Ishikawa (cell line): ENCODE data around the gene LAIR1.

Experiments
- CEBPB ChIP-seq: IDR thresholded peaks from 2 replicates; pipeline ENCODE4 v1.6.1; 2012
- CREB1 ChIP-seq: IDR thresholded peaks from 2 replicates; pipeline ENCODE4 v1.6.1; 2012; ENCODE audit warnings: low read depth
- EGR1 ChIP-seq: IDR thresholded peaks from 2 replicates; pipeline ENCODE4 v1.6.1; 2012
- EP300 ChIP-seq: IDR thresholded peaks from 2 replicates; pipeline ENCODE4 v1.6.1; 2012; ENCODE audit warnings: borderline replicate concordance
- FOXM1 ChIP-seq: IDR thresholded peaks from 2 replicates; pipeline ENCODE4 v1.6.1; 2012; ENCODE audit warnings: low read depth, borderline replicate concordance
- NFIC ChIP-seq: IDR thresholded peaks from 2 replicates; pipeline ENCODE4 v1.6.1; 2012
- RAD21 ChIP-seq: IDR thresholded peaks from 2 replicates; pipeline ENCODE4 v1.6.1; 2012; ENCODE audit warnings: low read depth
- TAF1 ChIP-seq: IDR thresholded peaks from 2 replicates; pipeline ENCODE4 v1.6.1; 2012; ENCODE audit warnings: low read depth, mild to moderate bottlenecking
- TCF12 ChIP-seq: IDR thresholded peaks from 2 replicates; pipeline ENCODE4 v1.6.1; 2012; ENCODE audit warnings: low read depth
- TEAD4 ChIP-seq: IDR thresholded peaks from 2 replicates; pipeline ENCODE4 v1.6.1; 2012
- YY1 ChIP-seq: IDR thresholded peaks from 2 replicates; pipeline ENCODE4 v1.6.1; 2012; ENCODE audit warnings: low read depth
- ZBTB7A ChIP-seq: IDR thresholded peaks from 2 replicates; pipeline ENCODE4 v1.6.1; 2012; ENCODE audit warnings: low read depth
- TF ChIP-seq, protein P1 (sequence below): IDR thresholded peaks from 2 replicates; pipeline ENCODE4 v1.6.1; 2012
- TF ChIP-seq, protein P2 (sequence below): IDR thresholded peaks from 2 replicates; pipeline ENCODE4 v1.6.1; 2012
- TF ChIP-seq, protein P3 (sequence below): IDR thresholded peaks from 2 replicates; pipeline ENCODE4 v1.6.1; 2012; ENCODE audit warnings: low read depth, mild to moderate bottlenecking

LAIR1 gene, protein sequence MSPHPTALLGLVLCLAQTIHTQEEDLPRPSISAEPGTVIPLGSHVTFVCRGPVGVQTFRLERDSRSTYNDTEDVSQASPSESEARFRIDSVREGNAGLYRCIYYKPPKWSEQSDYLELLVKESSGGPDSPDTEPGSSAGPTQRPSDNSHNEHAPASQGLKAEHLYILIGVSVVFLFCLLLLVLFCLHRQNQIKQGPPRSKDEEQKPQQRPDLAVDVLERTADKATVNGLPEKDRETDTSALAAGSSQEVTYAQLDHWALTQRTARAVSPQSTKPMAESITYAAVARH

DNA sequence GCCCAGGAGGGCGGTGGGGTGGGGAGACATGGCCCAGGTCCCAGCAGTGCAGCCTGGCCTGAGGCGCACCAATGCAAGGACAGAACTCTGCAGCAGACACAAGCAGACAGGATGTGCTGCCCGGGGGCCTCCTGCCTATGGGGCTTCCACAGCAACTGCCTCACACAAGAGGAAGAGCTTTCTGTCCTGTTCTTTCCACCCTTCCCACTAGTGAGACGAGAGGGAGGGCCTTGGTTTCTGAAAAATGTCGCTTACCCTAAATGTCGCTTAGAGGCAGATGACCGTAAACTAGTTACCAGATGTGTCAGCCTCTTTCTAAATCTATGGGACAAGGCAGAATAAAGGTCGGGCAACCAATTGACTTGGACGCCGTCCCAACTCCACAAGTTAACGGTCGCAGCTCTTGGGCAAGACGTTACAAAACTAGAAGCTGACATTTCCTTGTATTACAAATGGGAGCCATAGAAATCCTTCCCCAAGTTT, at the start of gene LAIR1:
LAIR1 (minus strand) TSS at position 157 of the 483 bp plus-strand sequence; CDS start at position 30, 127 bp downstream.
- no peak for TF ChIP-seq TAF1
- TF ChIP-seq, protein P1, sequence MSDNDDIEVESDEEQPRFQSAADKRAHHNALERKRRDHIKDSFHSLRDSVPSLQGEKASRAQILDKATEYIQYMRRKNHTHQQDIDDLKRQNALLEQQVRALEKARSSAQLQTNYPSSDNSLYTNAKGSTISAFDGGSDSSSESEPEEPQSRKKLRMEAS = no peak
- TF ChIP-seq CEBPB = no peak
- TF ChIP-seq RAD21 = no peak
- TF ChIP-seq, protein P2, sequence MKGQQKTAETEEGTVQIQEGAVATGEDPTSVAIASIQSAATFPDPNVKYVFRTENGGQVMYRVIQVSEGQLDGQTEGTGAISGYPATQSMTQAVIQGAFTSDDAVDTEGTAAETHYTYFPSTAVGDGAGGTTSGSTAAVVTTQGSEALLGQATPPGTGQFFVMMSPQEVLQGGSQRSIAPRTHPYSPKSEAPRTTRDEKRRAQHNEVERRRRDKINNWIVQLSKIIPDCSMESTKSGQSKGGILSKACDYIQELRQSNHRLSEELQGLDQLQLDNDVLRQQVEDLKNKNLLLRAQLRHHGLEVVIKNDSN = no peak
- TF ChIP-seq EP300 = no peak
- no peak for TF ChIP-seq YY1
- TF ChIP-seq FOXM1 = no peak

DNA sequence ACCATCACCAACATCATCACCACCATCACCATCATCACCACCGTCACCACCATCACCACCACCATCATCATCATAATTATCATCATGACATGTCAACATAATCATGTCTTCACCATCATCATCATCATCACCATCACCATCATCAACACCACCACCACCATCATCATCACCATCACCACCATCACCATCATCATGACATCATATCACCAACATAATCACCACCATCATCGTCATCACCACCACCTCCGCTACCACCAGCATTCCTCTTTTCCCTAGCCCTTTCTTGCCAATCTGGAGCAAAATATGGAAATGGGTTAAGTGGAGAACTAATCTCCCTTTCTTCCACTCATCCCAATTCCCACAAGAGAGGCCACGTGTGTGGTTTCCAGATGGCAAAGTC, 49.4 kb upstream of the LAIR1 start:
- TF ChIP-seq ZBTB7A = no peak
- TF ChIP-seq EP300 = no peak
- TF ChIP-seq FOXM1 = no peak
- TF ChIP-seq, protein P1 = no peak
- TF ChIP-seq CEBPB = no peak
- no peak for TF ChIP-seq YY1
- TF ChIP-seq, protein P2 = no peak
- no peak for TF ChIP-seq TCF12
- no peak for TF ChIP-seq TEAD4
- no peak for TF ChIP-seq TAF1
- no peak for TF ChIP-seq CREB1
- no peak for TF ChIP-seq NFIC
- no peak for TF ChIP-seq RAD21

DNA sequence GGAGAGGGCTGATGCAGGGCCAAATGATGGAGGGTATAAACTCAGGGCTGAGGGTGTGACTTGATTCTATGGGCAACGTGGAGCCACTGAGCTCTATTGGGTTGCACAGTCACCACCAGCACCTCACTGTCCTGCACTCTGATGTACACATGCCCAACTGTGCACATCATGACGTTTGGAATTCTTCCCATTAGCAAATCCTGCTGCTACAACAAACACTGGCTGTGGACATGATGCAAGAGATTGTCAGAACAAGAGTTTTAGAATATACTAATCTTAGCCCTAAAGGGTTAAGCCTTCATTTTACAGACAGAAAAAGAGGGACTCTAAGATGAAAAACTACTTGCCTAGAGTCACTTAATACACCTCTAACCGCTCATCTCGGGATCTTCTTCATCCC, 48.1 kb upstream of the LAIR1 start:
- TF ChIP-seq EP300 (no peak), TEAD4 (no peak), FOXM1 (no peak), CEBPB (no peak), RAD21 (no peak), TAF1 (no peak)
- TF ChIP-seq, protein P1 = no peak

DNA sequence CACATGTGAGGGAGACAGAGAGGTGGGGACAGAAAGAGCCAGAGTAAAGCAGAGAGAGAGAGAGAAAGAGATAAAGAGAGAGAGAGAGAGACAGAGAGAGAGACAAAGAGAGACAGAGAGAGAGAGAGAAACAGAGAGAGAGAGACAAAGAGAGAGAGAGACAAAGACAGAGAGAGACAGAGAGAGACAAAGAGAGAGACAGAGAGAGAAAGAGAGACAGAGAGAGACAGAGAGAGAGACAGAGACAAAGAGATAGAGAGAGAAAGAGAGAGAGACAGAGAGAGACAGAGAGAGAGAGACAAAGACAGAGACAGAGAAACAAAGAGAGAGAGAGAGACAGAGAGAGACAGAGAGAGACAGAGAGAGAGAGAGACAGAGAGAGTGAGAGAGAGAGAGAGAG, 46.3 kb upstream of the LAIR1 start:
- TF ChIP-seq CREB1 (no peak), ZBTB7A (no peak), YY1 (no peak), EGR1 (no peak)

DNA sequence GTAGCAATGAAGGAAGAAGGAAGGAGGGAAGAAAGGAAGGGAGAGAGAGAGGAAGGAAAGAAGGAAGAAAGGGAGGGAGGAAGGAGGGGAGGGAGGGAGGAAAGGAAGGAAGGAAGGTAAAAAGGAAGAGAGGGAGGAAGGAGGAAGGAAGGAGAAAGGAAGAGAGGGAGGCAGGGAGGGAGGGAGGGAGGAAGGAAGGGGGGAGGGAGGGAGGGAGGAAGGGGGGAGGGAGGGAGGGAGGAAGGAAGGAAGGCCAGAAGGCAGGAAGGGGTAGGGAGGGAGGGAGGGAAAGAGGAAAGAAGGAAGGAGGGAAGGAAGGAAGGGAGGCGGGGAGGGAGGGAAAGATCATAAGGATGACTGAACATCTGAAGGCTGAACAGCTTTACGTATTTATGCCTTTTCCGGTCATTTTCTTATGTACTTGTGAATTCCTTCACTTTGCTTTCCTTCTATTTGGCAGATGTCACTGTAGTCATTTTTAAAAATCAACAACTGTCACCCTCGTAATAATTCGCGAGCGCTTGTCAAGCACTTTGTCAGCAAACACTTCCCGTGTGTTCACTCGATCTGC, 43.8 kb upstream of the LAIR1 start:
- no peak for TF ChIP-seq NFIC
- TF ChIP-seq, protein P3, sequence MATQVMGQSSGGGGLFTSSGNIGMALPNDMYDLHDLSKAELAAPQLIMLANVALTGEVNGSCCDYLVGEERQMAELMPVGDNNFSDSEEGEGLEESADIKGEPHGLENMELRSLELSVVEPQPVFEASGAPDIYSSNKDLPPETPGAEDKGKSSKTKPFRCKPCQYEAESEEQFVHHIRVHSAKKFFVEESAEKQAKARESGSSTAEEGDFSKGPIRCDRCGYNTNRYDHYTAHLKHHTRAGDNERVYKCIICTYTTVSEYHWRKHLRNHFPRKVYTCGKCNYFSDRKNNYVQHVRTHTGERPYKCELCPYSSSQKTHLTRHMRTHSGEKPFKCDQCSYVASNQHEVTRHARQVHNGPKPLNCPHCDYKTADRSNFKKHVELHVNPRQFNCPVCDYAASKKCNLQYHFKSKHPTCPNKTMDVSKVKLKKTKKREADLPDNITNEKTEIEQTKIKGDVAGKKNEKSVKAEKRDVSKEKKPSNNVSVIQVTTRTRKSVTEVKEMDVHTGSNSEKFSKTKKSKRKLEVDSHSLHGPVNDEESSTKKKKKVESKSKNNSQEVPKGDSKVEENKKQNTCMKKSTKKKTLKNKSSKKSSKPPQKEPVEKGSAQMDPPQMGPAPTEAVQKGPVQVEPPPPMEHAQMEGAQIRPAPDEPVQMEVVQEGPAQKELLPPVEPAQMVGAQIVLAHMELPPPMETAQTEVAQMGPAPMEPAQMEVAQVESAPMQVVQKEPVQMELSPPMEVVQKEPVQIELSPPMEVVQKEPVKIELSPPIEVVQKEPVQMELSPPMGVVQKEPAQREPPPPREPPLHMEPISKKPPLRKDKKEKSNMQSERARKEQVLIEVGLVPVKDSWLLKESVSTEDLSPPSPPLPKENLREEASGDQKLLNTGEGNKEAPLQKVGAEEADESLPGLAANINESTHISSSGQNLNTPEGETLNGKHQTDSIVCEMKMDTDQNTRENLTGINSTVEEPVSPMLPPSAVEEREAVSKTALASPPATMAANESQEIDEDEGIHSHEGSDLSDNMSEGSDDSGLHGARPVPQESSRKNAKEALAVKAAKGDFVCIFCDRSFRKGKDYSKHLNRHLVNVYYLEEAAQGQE = no peak
- no peak for TF ChIP-seq RAD21
- TF ChIP-seq TCF12 = no peak
- TF ChIP-seq CREB1 = no peak
- TF ChIP-seq TAF1 = no peak
- TF ChIP-seq EGR1 = no peak
- TF ChIP-seq, protein P1 = no peak
- TF ChIP-seq EP300 = no peak

DNA sequence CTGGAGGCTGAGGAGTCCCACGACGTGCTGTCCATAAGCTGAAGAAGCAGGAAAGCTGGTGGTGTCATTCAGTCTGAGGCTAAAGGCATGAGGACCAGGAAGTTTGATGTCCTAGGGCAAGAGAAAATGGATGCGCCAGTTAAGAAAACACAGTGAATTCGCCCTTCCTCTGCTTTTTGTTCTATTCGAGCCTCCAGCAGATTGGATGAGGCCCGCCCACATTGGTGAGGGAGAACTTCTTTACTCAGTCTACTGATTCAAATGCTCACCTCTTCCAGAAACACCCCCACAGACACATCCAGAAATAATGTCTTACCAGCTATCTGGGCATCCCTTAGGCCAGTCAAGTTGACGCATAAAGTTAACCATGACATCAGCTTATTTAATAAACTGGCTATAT, 43.0 kb upstream of the LAIR1 start:
- no peak for TF ChIP-seq EGR1
- no peak for TF ChIP-seq CEBPB
- TF ChIP-seq NFIC = no peak
- TF ChIP-seq, protein P3 = no peak
- TF ChIP-seq ZBTB7A = no peak
- TF ChIP-seq, protein P2 = no peak
- TF ChIP-seq FOXM1 = no peak
- TF ChIP-seq RAD21 = no peak
- no peak for TF ChIP-seq TCF12
- TF ChIP-seq YY1 = no peak
- TF ChIP-seq TAF1 = no peak
- TF ChIP-seq CREB1 = no peak
- TF ChIP-seq TEAD4 = no peak
- TF ChIP-seq, protein P1 = no peak
- no peak for TF ChIP-seq EP300
